Measurements from ENCODE around the gene SLC51B.
"Not testable (repeated sequence)": the region's sequence is repeated elsewhere in the genome, so short reads cannot be mapped to it uniquely, and the experiment has no call there.

SLC51B gene

GRCh38 chr15:65085990-65086679 lies 40.9 kb downstream of the SLC51B start:
- DNase-seq, result peak; percentile 58

DNA sequence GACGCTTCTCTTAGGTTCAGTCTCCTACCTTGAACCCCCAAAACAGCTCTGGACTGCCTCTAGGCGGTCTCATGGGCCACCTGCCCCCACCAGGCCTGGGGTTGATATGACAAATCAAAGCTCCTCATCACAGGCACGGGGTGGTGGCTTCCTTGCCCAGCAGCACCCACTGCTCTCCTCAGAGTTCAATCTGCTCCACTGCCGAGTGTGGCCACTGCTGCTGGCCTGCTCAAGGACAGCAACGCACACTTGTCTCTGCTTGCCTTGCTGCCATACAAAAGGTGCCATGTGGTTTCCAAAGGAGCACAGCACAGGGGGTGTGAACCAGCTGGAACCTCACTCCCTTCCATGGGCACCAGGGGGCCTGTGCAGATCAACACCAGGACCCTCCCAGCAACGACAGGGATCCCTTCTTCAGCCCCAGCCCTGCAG lies 41.5 kb downstream of the SLC51B start:
- peak; percentile 28 for DNase-seq

DNA sequence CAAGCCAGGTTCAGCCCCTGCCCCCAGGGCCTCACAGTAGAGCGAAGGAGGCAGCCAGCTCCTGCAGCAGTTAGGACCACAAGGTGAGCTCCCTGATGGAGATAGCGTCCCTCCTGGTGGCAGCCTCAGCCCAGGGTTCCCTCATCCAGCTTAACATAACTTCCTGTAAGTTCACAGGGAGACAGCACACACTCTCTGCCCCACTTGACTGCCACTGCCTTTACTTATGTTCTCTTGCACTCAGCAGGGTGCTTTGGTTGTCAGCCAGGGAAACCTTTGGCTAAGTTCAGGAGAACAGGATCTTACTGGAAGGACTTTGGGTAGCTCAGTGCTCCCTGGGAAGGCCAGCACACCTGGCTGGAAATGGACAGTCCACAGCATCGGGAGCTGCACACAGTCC lies 42.2 kb downstream of the SLC51B start:
- DNase-seq, result no peak

GRCh38 chr15:65087873-65088642 lies 42.9 kb downstream of the SLC51B start:
- DNase-seq, result no peak

DNA sequence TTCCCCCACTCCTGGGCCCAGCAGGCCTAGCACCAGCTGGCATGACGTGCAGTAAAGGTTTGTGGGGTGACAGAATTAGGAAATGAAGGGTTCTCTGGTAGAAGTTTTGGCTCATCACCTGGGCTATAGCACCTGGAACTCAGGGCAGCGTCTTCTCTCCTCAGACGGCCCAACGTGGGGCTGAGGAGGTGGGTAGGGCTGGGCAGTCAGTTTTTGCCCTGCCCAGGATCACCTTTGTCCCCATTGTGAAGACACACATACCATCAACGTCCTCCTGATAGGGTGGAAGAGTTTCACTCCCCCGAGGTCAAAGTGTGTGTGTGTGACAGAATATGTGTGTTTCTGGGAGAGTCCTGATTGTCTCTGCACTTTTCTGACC lies 43.4 kb downstream of the SLC51B start:
- DNase-seq, result no peak

DNA sequence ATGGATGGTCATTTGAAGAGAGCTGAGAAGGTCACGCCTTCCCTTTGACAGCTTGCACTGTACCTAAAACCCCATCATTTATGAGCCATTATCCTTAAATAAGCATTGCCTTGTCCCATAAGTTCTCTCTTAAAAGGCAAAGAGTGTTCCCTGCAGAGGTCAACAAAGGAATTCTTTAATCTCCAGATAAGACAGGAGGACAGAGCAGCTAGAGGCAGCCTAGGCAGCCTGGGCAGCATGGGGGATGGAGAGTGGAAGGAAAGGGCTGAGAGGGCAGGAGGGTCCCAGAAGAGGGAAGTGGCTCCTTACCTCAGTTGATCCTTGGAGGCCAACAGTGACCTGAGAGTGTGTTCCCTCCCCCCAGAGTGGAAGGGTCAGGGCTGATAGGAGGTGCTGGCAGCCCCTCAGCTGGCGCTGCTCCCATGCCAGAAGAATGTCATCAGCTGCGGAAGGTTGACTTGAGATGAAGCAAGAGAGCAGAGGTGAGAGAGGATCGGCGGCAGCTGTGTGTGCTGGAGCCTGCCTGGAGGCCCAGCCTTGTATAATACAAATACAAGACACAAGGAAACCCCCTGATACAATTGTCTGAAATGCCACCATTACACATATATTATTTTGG lies 44.1 kb downstream of the SLC51B start:
- no peak for DNase-seq

DNA sequence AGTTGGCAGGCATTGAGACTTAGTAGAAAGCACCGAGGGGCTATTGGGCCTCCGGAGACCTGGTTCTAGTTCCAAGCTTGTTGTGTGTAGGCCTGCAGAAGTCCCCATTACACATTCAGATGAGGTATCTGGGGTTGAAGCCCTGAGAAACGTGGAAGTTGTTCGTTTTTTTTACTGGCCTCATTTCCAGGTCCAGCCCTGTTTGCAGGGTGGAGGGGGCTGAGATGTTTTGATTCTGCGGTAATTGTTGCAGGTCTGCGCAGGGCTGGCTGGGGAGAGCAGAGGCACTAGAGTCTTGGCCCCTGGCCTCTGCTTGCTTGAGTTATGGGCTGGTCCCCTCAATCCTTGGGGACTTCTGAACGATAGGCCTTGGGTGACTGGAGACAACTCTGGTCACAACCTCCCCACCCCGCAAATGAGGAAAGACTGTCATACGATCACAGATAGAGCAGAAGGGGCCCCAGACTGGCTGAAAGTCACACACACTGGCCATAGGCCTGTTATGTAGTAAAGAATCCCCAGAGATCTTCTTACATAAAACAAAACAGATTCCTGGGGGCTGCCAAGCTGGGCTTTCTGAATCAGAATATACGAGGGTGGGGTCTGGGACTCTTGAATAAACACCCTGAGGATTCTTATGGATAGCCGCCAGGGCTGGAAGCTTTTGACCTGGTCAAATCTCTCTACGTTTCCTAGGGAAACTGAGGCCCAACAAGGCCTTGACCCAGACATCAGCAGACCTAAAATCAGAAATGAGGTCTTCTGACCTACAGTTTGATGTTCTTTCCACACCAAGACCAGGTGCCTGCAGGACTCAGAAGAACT lies 47.0 kb downstream of the SLC51B start:
- no peak for DNase-seq

- DNase-seq, result no peak
Observed at GRCh38 chr15:65092911-65093792, 48.0 kb downstream of the SLC51B start.

- not testable (repeated sequence) for DNase-seq
Observed at GRCh38 chr15:65093793-65094170, 48.6 kb downstream of the SLC51B start.

DNA sequence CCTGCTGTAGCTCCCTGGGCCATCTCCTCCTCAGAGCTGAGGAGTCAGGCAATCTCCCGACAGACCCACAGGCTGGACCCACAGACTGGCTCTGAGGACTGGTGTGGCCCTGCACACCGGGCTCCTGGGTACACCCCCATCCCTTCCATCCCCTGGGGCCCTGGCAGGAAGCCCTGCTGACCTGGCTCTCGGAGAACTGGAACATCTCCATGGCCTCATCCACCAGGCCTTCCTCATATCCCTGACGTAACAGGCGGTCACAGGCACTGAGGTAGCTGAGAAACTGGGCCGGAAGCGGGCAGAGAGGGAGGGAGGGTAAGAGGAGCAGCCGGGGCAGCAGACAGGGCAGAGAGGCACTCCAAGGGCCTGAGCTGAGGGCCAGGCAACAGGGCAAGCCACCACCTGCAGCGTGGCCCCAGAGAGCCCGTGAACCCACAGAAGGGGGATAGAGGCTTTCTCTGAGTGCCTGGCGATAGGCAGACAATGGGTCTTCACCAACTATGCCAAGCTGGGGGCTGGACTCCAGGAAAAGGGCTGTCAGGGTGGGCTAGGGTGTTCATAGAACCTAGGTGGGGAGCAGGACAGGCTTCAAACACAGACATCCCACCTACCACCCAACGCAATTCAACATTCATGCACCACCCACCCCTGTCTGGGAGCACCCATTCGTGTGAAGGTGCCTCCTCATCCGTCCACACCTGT lies 49.3 kb downstream of the SLC51B start:
- DNase-seq, result no peak

- DNase-seq, result no peak
Observed at GRCh38 chr15:65095011-65095746, 50.0 kb downstream of the SLC51B start.

- no peak for DNase-seq
Observed at GRCh38 chr15:65095747-65096104, 50.5 kb downstream of the SLC51B start.

DNA sequence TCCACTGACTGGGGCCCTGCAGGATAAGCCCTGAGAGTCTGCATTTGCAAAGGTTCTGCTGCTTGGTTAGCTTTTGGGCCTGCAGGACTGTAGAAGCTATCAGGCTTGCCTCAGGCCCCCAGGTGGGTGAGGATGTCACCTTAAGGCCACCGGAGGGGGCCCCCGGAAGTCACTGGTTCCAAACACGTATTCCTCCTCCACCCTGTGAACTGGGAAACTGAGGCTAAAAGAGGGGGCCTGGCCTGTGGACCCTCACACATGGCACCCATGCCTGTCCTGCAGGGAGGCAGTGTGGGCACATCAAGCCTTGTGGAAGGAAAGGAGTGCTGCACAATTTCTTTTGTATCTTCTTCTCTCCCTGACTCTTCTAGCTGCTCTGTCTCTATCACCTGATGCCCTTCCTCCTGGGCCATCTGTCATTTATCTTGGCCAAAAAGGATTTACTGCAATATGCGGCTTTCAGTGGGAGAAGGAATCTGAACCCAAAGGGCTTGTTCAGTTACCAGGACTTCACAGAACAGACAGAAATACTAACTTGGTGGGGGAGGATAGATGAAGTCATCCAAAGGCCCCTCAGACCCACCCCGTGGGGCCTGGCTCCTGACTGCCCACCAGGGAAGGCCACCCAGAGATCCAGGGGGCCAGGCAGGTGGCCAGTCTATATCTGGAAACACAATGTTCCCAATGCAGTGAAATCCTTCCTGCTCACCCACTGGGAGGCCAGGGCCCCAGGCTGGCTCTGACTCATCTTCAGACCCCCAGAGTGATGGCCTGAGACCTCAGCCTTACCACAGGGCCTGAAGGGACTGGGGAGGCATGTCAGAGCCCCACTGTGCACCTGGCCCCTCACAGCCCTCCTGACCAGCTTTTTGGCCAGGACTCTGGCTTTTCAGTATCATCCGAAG lies 51.5 kb downstream of the SLC51B start:
- DNase-seq, result no peak

DNA sequence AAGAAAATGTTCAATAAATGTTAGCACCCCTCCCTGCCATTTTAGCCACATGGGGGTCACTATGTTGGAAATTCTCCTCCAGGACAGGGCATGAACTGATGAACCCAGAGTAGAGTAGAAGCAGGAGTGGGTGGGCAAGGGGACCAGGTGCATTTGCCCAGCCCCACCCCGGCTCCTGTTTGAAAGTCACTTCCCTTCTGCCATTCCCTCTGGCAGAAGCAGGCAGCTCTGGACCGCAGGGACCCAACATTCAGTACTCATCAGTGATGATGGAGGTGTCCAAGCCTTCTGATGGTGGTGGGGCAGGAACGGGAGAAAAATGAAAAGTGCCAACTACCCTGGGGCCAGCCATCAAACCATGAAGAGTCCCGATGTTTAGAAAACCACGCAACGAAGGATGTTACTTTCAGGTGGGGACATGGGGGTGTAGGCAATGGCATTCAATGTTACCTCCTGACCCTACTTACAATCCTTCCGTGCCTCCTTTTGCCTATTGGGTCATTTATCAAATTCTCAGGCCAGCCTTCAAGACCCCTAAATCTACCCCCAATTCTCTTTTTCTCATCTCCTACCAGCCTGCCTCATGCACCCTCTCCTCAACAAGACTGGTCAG lies 52.6 kb downstream of the SLC51B start:
- no peak for DNase-seq

GRCh38 chr15:65099336-65099735 lies 54.1 kb downstream of the SLC51B start:
- no peak for DNase-seq

- DNase-seq, result not testable (repeated sequence)
Observed at GRCh38 chr15:65099801-65100200, 54.6 kb downstream of the SLC51B start.

GRCh38 chr15:65100442-65100841 lies 55.3 kb downstream of the SLC51B start:
- DNase-seq, result no peak

DNA sequence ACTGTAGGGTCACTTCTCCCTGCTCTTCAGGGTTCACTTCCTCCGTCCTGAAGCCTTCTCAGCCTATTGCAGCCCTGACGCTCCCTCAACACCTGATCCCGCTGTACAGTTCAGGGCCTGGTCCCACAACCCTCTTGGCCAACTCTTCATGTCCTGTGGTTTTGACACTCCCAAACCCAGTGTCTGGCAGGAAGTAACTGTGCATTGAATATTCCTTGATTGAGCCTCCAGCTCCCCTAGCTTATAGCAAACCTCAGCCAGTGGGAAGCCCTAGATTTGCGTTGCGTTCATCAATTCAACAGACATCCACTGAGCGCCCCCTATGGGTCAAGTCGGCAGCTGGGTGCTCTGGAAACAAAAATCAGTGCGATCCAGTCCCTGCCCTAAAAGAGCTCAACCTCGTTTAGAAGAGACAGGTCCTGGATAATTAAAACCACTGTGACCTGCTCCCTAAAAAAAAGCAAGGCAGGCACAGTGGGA lies 56.3 kb downstream of the SLC51B start:
- DNase-seq, result peak; percentile 78
